IMR-90 (cell line): ENCODE results near the gene PLXDC2. TPM values are rescaled to one million over a fixed set of nuclear protein-coding genes. Genes with fewer than 3 reads are reported as not detected.

Experiments
- ATAC-seq: fragments of 200-7000 bp; cut with Tn5 transposase; 2 replicates; pipeline ENCODE4 v1.9.1; 2020; ENCODE audit warnings: low read depth, mild to moderate bottlenecking, moderate library complexity
- BruUV-seq: library from RNA; stranded (reverse); fragments of 400-500 nt; replicated peaks from 2 replicates; lab custom pipeline; 2021; lab: Mats Ljungman, UMichigan
- CTCF ChIA-PET: fragments of 300-600 bp; formaldehyde crosslinking; extraction: SDS; loops from one replicate; lab custom pipeline; 2021; ENCODE audit warnings: antibody characterized with exemption; lab: Yijun Ruan, JAX
- POLR2A ChIA-PET: fragments of 300-600 bp; sonication (Branson Sonifier 250); formaldehyde crosslinking; loops from one replicate; lab custom pipeline; 2022; ENCODE audit warnings: antibody characterized with exemption; ENCODE audit not compliant: unreplicated experiment; lab: Charles Lee
- DNase-seq: peaks from one replicate; pipeline ENCODE4 v3.0.0; 2013
- H2AFZ ChIP-seq: replicated peaks from 2 replicates; pipeline ENCODE3; 2013; ENCODE audit warnings: low read length, mild to moderate bottlenecking; ENCODE audit not compliant: poor library complexity
- H2AK5ac ChIP-seq: 2 replicates; pipeline ENCODE4 v1.6.1; 2013; ENCODE audit warnings: low read depth, low read length, inconsistent platforms
- H2AK9ac ChIP-seq: replicated peaks from 2 replicates; pipeline ENCODE3; 2013; ENCODE audit warnings: mild to moderate bottlenecking, low read depth, low read length, moderate library complexity; ENCODE audit not compliant: poor library complexity
- H2BK120ac ChIP-seq: 2 replicates; pipeline ENCODE4 v1.6.1; 2013; ENCODE audit warnings: low read depth, low read length, inconsistent platforms
- H2BK15ac ChIP-seq: 3 replicates; pipeline ENCODE4 v1.6.1; 2013; ENCODE audit warnings: low read depth, low read length, inconsistent platforms
- H2BK20ac ChIP-seq: 2 replicates; pipeline ENCODE4 v1.6.1; 2013; ENCODE audit warnings: low read depth, mild to moderate bottlenecking, inconsistent platforms, low read length, moderate library complexity
- H2BK5ac ChIP-seq: 2 replicates; pipeline ENCODE4 v1.6.1; 2013; ENCODE audit warnings: mild to moderate bottlenecking, low read depth, low read length, inconsistent platforms; ENCODE audit not compliant: poor library complexity, severe bottlenecking
- H3K14ac ChIP-seq: replicated peaks from 2 replicates; pipeline ENCODE4 v1.6.1; 2013; ENCODE audit warnings: low read depth, low read length, inconsistent platforms
- H3K18ac ChIP-seq: 2 replicates; pipeline ENCODE4 v1.6.1; 2013; ENCODE audit warnings: low read depth, low read length, control low read depth
- H3K23ac ChIP-seq: 2 replicates; pipeline ENCODE4 v1.6.1; 2013; ENCODE audit warnings: low read depth, low read length, inconsistent platforms
- H3K27ac ChIP-seq: 2 replicates; pipeline ENCODE4 v1.5.1; 2013; ENCODE audit warnings: mild to moderate bottlenecking, control low read depth, low read length; ENCODE audit not compliant: insufficient read depth
- H3K27me3 ChIP-seq: 2 replicates; pipeline ENCODE4 v1.6.1; 2013; ENCODE audit warnings: low read length; ENCODE audit not compliant: control insufficient read depth, insufficient read depth
- H3K36me3 ChIP-seq: 2 replicates; pipeline ENCODE4 v1.6.1; 2013; ENCODE audit warnings: low read length, mixed read lengths; ENCODE audit not compliant: control insufficient read depth, insufficient read depth
- H3K4ac ChIP-seq: 2 replicates; pipeline ENCODE4 v1.6.1; 2013; ENCODE audit warnings: low read depth, low read length, inconsistent platforms
- H3K4me1 ChIP-seq: 2 replicates; pipeline ENCODE4 v1.6.1; 2013; ENCODE audit warnings: low read length, mixed read lengths; ENCODE audit not compliant: control insufficient read depth, insufficient read depth
- H3K4me2 ChIP-seq: 2 replicates; pipeline ENCODE4 v1.6.1; 2013; ENCODE audit warnings: low read depth, mild to moderate bottlenecking, control low read depth, low read length, moderate library complexity
- H3K4me3 ChIP-seq: 2 replicates; pipeline ENCODE4 v1.5.1; 2013; ENCODE audit warnings: low read depth, mild to moderate bottlenecking, control low read depth, low read length, moderate library complexity; ENCODE audit not compliant: insufficient read depth
- H3K56ac ChIP-seq: 2 replicates; pipeline ENCODE4 v1.6.1; 2013; ENCODE audit warnings: low read length, inconsistent platforms; ENCODE audit not compliant: insufficient read depth; ENCODE audit errors: extremely low read depth
- H3K79me1 ChIP-seq, 2 experiments: 2 replicates each; pipeline ENCODE4 v1.6.1; 2013; ENCODE audit warnings: low read length in 2 of 2, inconsistent platforms in 1 of 2, low read depth in 1 of 2
- H3K9ac ChIP-seq: 2 replicates; pipeline ENCODE4 v1.6.1; 2013; ENCODE audit warnings: low read depth, low read length, control low read depth
- H3K9me1 ChIP-seq: 2 replicates; pipeline ENCODE4 v1.6.1; 2013; ENCODE audit warnings: low read length, inconsistent platforms; ENCODE audit not compliant: insufficient read depth
- H3K9me3 ChIP-seq: 2 replicates; pipeline ENCODE4 v1.6.1; 2013; ENCODE audit warnings: low read length; ENCODE audit not compliant: control insufficient read depth, insufficient read depth
- H4K20me1 ChIP-seq: 2 replicates; pipeline ENCODE4 v1.6.1; 2013; ENCODE audit warnings: low read length, inconsistent platforms; ENCODE audit not compliant: insufficient read depth
- H4K5ac ChIP-seq: 2 replicates; pipeline ENCODE4 v1.6.1; 2013; ENCODE audit warnings: mild to moderate bottlenecking, low read depth, low read length, control low read depth
- H4K8ac ChIP-seq, 2 experiments: 2 replicates each; pipeline ENCODE4 v1.6.1; 2013; ENCODE audit warnings: low read depth in 2 of 2, low read length in 2 of 2, control low read depth in 1 of 2, inconsistent platforms in 1 of 2
- H4K91ac ChIP-seq: 2 replicates; pipeline ENCODE4 v1.6.1; 2013; ENCODE audit warnings: low read depth, low read length, inconsistent platforms; ENCODE audit not compliant: insufficient read depth
- BHLHE40 ChIP-seq: fragments of 150-350 bp; IDR thresholded peaks from 2 replicates; pipeline ENCODE4 v1.6.1; 2016; ENCODE audit warnings: mild to moderate bottlenecking, low read depth, low read length
- CEBPB ChIP-seq: IDR thresholded peaks from 2 replicates; pipeline ENCODE4 v1.6.1; 2012; ENCODE audit warnings: low read depth, low read length, improper control_type of control experiment
- CHD1 ChIP-seq: IDR thresholded peaks from 2 replicates; pipeline ENCODE4 v1.6.1; 2012; ENCODE audit warnings: low read depth, low read length, improper control_type of control experiment
- FOS ChIP-seq: fragments of 150-350 bp; IDR thresholded peaks from 2 replicates; pipeline ENCODE4 v1.6.1; 2016; ENCODE audit warnings: low read depth, low read length
- MAFK ChIP-seq: IDR thresholded peaks from 2 replicates; pipeline ENCODE4 v1.6.1; 2012; ENCODE audit warnings: low read depth, low read length, improper control_type of control experiment
- MAZ ChIP-seq: IDR thresholded peaks from 2 replicates; pipeline ENCODE4 v1.6.1; 2012; ENCODE audit warnings: low read depth, mild to moderate bottlenecking, low read length, improper control_type of control experiment, moderate library complexity, borderline replicate concordance
- MXI1 ChIP-seq: IDR thresholded peaks from 2 replicates; pipeline ENCODE4 v1.6.1; 2012; ENCODE audit warnings: low read depth, mild to moderate bottlenecking, low read length, moderate library complexity, borderline replicate concordance
- NFE2L2 ChIP-seq: fragments of 150-350 bp; IDR thresholded peaks from 2 replicates; pipeline ENCODE4 v1.6.1; 2016; ENCODE audit warnings: low read depth, mild to moderate bottlenecking, low read length
- POLR2A ChIP-seq: IDR thresholded peaks from 2 replicates; pipeline ENCODE4 v1.6.1; 2012; ENCODE audit warnings: mild to moderate bottlenecking, low read depth, low read length
- RAD21 ChIP-seq: IDR thresholded peaks from 2 replicates; pipeline ENCODE4 v1.6.1; 2012; ENCODE audit warnings: low read length, improper control_type of control experiment
- RCOR1 ChIP-seq: IDR thresholded peaks from 2 replicates; pipeline ENCODE4 v1.6.1; 2012; ENCODE audit warnings: mild to moderate bottlenecking, low read length, improper control_type of control experiment; ENCODE audit not compliant: insufficient replicate concordance
- RFX5 ChIP-seq: IDR thresholded peaks from 2 replicates; pipeline ENCODE4 v1.8.0; 2012; ENCODE audit warnings: low read depth, mild to moderate bottlenecking, low read length, moderate library complexity
- SMC3 ChIP-seq: fragments of 150-350 bp; IDR thresholded peaks from 2 replicates; pipeline ENCODE4 v1.6.1; 2016; ENCODE audit warnings: low read depth, mild to moderate bottlenecking, antibody characterized with exemption, low read length, moderate library complexity
- USF2 ChIP-seq: fragments of 150-350 bp; IDR thresholded peaks from 2 replicates; pipeline ENCODE4 v1.6.1; 2017; ENCODE audit warnings: mild to moderate bottlenecking, antibody characterized with exemption, low read length, low read depth
- WGBS, 2 experiments: methylation state at CpG; one replicate each; pipeline versions ENCODE4 v1.1.5 to v1.1.7; 2013; ENCODE audit warnings: missing lambda C conversion rate in 2 of 2; ENCODE audit not compliant: insufficient read length in 1 of 2; ENCODE audit errors: extremely low coverage in 2 of 2; 5-methylcytosine and 5-hydroxymethylcytosine counted together
- dilution Hi-C: fragments of 300-500 bp; cut with HindIII; formaldehyde crosslinking; loops from one replicate; pipeline ENCODE4 v1.14.3; 2018; ENCODE audit warnings: low sequenced_read_pairs; ENCODE audit not compliant: unreplicated experiment
- in situ Hi-C: fragments of 300-500 bp; cut with MboI; formaldehyde crosslinking; loops from 3 replicates; pipeline ENCODE4 v1.14.3; 2019; ENCODE audit warnings: low sequenced_read_pairs, inconsistent platforms, mixed read lengths
- intact Hi-C: fragments of 100-400 bp; cut with micrococcal nuclease; formaldehyde crosslinking; loops from 2 replicates; pipeline ENCODE4 v1.10.0; 2022
- polyA plus RNA-seq, 3 experiments: library from polyadenylated mRNA; depleted of rRNA; stranded (reverse); fragments of >200 nt; gene quantifications; 2 replicates each; pipeline ENCODE4 v1.2.3, GENCODE V29; 2012; ENCODE audit warnings: low replicate concordance in 1 of 3
- total RNA-seq: library from RNA; depleted of rRNA; stranded (reverse); fragments of >200 nt; gene quantifications from 2 replicates; pipeline ENCODE4 v1.2.3, GENCODE V29; 2012
- TF ChIP-seq, protein P1 (sequence below): fragments of 150-350 bp; IDR thresholded peaks from 2 replicates; pipeline ENCODE4 v1.6.1; 2016; ENCODE audit warnings: low read depth, mild to moderate bottlenecking, low read length, moderate library complexity, borderline replicate concordance
- TF ChIP-seq, protein P2 (sequence below): conservative IDR thresholded peaks from 2 replicates; pipeline ENCODE4 v1.5.1; 2012; ENCODE audit warnings: mild to moderate bottlenecking, low read depth, low read length, improper control_type of control experiment

The PLXDC2 gene
- total and polyA plus RNA-seq, 2 of the 4 experiments (the other 2 are of a cell fraction): 3.2 to 6.1 TPM

DNA sequence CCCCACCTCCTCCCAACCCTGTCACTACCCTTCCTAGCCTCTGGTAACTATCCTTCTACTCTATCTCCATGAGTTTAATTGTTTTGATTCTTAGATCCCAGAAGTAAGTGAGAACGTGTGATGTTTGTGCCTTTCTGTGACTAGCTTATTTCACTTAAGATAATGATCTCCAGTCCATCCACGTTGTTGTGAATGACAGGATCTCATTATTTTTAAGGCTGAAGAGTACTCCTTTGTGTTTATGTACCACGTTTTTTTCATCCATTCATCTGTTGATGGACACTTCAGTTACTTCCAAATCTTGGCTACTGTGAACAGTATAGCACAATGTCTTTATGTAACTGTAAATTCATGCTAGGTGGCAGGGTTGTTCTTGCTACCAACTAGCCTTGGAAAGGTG lies 461.6 kb downstream of the PLXDC2 start:
- Histone ChIP-seq H3K4me1 (no peaks in the 10 kb centered on the region), H2BK15ac (no peak overlapping the region), H3K9me1 (no peaks in the 10 kb centered on the region), H3K4me2 (no peak overlapping the region), H3K4ac (no peak overlapping the region), H3K56ac (no peak overlapping the region), H3K18ac (no peak overlapping the region), H4K5ac (no peak overlapping the region), H3K27me3 (no peaks in the 10 kb centered on the region), H3K9me3 (no peaks in the 10 kb centered on the region), H2BK20ac (no peak overlapping the region), H3K36me3 (no peaks in the 10 kb centered on the region), H2AK9ac (no peak overlapping the region), H2BK120ac (no peak overlapping the region), H3K27ac (no peak overlapping the region), H4K91ac (no peak overlapping the region), H3K79me1 (no peaks in the 10 kb centered on the region), H4K20me1 (no peaks in the 10 kb centered on the region), H2BK5ac (no peak overlapping the region), H3K4me3 (no peak overlapping the region), H2AFZ (no peak overlapping the region), H3K23ac (no peak overlapping the region), H4K8ac (no peak overlapping the region), H3K9ac (no peak overlapping the region), H2AK5ac (no peak overlapping the region), H3K14ac (no peak overlapping the region)
- no TSS peak for BruUV-seq
- in situ Hi-C loops (no loop called here), dilution Hi-C loops (no loop called here), intact Hi-C loops (no loop called here)
- no peak for DNase-seq
- no peak for TF ChIP-seq SMC3
- TF ChIP-seq MAZ: no peak
- TF ChIP-seq, protein P1, sequence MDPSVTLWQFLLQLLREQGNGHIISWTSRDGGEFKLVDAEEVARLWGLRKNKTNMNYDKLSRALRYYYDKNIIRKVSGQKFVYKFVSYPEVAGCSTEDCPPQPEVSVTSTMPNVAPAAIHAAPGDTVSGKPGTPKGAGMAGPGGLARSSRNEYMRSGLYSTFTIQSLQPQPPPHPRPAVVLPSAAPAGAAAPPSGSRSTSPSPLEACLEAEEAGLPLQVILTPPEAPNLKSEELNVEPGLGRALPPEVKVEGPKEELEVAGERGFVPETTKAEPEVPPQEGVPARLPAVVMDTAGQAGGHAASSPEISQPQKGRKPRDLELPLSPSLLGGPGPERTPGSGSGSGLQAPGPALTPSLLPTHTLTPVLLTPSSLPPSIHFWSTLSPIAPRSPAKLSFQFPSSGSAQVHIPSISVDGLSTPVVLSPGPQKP: no peak
- TF ChIP-seq CEBPB: no peak
- no peak for TF ChIP-seq NFE2L2
- TF ChIP-seq RFX5: no peak
- no peak for TF ChIP-seq MAFK
- no peak for TF ChIP-seq FOS
- TF ChIP-seq MXI1: no peak
- TF ChIP-seq CHD1: no peak
- TF ChIP-seq, protein P2, sequence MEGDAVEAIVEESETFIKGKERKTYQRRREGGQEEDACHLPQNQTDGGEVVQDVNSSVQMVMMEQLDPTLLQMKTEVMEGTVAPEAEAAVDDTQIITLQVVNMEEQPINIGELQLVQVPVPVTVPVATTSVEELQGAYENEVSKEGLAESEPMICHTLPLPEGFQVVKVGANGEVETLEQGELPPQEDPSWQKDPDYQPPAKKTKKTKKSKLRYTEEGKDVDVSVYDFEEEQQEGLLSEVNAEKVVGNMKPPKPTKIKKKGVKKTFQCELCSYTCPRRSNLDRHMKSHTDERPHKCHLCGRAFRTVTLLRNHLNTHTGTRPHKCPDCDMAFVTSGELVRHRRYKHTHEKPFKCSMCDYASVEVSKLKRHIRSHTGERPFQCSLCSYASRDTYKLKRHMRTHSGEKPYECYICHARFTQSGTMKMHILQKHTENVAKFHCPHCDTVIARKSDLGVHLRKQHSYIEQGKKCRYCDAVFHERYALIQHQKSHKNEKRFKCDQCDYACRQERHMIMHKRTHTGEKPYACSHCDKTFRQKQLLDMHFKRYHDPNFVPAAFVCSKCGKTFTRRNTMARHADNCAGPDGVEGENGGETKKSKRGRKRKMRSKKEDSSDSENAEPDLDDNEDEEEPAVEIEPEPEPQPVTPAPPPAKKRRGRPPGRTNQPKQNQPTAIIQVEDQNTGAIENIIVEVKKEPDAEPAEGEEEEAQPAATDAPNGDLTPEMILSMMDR: no peak
- TF ChIP-seq RAD21: no peak
- TF ChIP-seq POLR2A: no peak
- no peak for TF ChIP-seq USF2
- no peak for TF ChIP-seq RCOR1
- no peak for TF ChIP-seq BHLHE40
- ChIA-PET POLR2A (no interaction called here), CTCF (no interaction called here)
- no CpG with 5 or more reads among the region's 3 CpGs for WGBS, 2 experiments
- no peak for ATAC-seq
